Lower leg skin (tissue), 3 donors: Measurements from ENCODE around the gene SIL1.
"Not testable (repeated sequence)": the region's sequence is repeated elsewhere in the genome, so short reads cannot be mapped to it uniquely, and the experiment has no call there.

ENCODE experiments used
- CTCF ChIP-seq, 3 donors: fragments of 450-650 bp; IDR thresholded peaks; one replicate each; pipeline ENCODE4 v1.5.1; 2016; ENCODE audit warnings: antibody characterized with exemption in 3 of 3, mild to moderate bottlenecking in 3 of 3, moderate library complexity in 2 of 3
- POLR2A ChIP-seq, 2 donors: fragments of 450-650 bp; IDR thresholded peaks; one replicate each; pipeline ENCODE4 v1.6.1; 2016 to 2017; ENCODE audit warnings: antibody characterized with exemption in 2 of 2, mild to moderate bottlenecking in 1 of 2, moderate library complexity in 1 of 2

DNA sequence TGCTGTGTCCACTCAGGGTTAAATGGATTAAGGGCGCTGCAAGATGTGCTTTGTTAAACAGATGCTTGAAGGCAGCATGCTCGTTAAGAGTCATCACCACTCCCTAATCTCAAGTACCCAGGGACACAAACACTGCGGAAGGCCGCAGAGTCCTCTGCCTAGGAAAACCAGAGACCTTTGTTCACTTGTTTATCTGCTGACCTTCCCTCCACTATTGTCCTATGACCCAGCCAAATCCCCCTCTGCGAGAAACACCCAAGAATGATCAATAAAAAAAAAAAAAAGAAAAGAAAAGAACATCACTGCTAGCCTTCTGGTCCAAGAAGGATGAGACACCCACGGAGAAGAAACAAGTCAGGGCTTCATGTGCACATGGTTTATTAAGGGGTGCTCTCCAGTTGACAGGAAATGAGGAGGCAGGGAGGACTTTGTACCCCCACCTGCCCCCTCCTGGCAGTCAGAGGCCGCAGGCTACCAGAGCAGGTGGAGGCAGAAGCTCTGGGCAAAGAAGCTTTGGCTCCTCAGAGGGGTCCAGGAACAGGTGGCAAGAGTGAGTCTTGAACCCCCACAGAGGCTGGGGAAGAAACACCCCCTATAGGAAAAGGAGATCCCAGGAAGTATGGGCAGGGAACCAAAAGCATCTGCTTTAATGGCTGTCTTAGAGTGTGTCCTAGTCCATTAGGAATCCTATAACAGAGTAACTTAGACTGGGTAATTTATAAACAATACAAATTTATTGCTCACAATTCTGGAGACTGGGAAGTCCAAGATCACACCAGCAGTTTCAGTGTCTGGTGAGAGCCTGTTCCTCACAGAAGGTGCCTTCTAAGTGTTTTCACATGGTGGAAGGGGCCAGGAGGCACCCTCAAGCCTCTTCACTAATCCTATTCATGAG lies 140.9 kb downstream of the SIL1 start:
- not testable (repeated sequence) for TF ChIP-seq CTCF, POLR2A (IDR thresholded peaks at IDR 0.05)
